IPS DF 6.9 (cell line): ENCODE results near the gene MEIS2.

Experiments used
- DNase-seq: peaks from one replicate; pipeline ENCODE4 v3.0.0-alpha.2; 2013; ENCODE audit warnings: low read depth, low spot score
- H3K27ac ChIP-seq: one replicate; pipeline ENCODE4 v1.5.1; 2013; ENCODE audit warnings: low read length, control low read depth
- H3K27me3 ChIP-seq: 2 replicates; pipeline ENCODE4 v1.6.1; 2013; ENCODE audit warnings: mild to moderate bottlenecking, low read length; ENCODE audit not compliant: control insufficient read depth, insufficient read depth
- H3K36me3 ChIP-seq: 2 replicates; pipeline ENCODE4 v1.6.1; 2013; ENCODE audit warnings: low read length; ENCODE audit not compliant: control insufficient read depth, insufficient read depth
- H3K4me1 ChIP-seq: 2 replicates; pipeline ENCODE4 v1.6.1; 2013; ENCODE audit warnings: low read length; ENCODE audit not compliant: control insufficient read depth, insufficient read depth
- H3K4me3 ChIP-seq: 2 replicates; pipeline ENCODE4 v1.5.1; 2013; ENCODE audit warnings: mild to moderate bottlenecking, low read length
- H3K9me3 ChIP-seq: 2 replicates; pipeline ENCODE4 v1.6.1; 2013; ENCODE audit warnings: low read length, inconsistent platforms; ENCODE audit not compliant: control insufficient read depth, insufficient read depth
- WGBS: extraction: QIAGEN DNeasy Blood & Tissue Kit; methylation state at CpG from one replicate; pipeline ENCODE4 v1.1.7; 2013; ENCODE audit warnings: mixed read lengths, missing lambda C conversion rate; ENCODE audit not compliant: insufficient read length, insufficient coverage; 5-methylcytosine and 5-hydroxymethylcytosine counted together

MEIS2 gene

GRCh38 chr15:37134699-37135131 lies 34.4 kb upstream of the MEIS2 start:
- no peak for DNase-seq
- no CpG with 5 or more reads among the region's 3 CpGs for WGBS
- Histone ChIP-seq H3K9me3 (no peaks in the 10 kb centered on the region), H3K4me1 (peaks cover 2% of the 10 kb centered on the region; the same call in 1 of the 2 replicates), H3K36me3 (no peaks in the 10 kb centered on the region), H3K4me3 (no peak overlapping the region), H3K27me3 (no peaks in the 10 kb centered on the region), H3K27ac (no peak overlapping the region)

GRCh38 chr15:37134244-37134643 lies 33.9 kb upstream of the MEIS2 start:
- WGBS = no CpG with 5 or more reads among the region's 1 CpG
- H3K27me3 ChIP-seq = no peaks in the 10 kb centered on the region
- H3K36me3 ChIP-seq = no peaks in the 10 kb centered on the region
- H3K4me3 ChIP-seq = no peak overlapping the region
- DNase-seq = no peak
- peaks cover 2% of the 10 kb centered on the region; the same call in 1 of the 2 replicates for H3K4me1 ChIP-seq
- no peak overlapping the region for H3K27ac ChIP-seq
- no peaks in the 10 kb centered on the region for H3K9me3 ChIP-seq

- DNase-seq = no peak
- Histone ChIP-seq H3K27me3 (no peaks in the 10 kb centered on the region), H3K36me3 (no peaks in the 10 kb centered on the region), H3K4me1 (peaks cover 2% of the 10 kb centered on the region; the same call in 1 of the 2 replicates), H3K9me3 (no peaks in the 10 kb centered on the region), H3K4me3 (no peak overlapping the region), H3K27ac (no peak overlapping the region)
- no CpG with 5 or more reads among the region's 1 CpG for WGBS
Observed at GRCh38 chr15:37133602-37134001, 33.3 kb upstream of the MEIS2 start.

- Histone ChIP-seq H3K27ac (no peak overlapping the region), H3K4me1 (peaks cover 2% of the 10 kb centered on the region; the same call in 1 of the 2 replicates), H3K27me3 (no peaks in the 10 kb centered on the region), H3K4me3 (no peak overlapping the region), H3K36me3 (no peaks in the 10 kb centered on the region), H3K9me3 (no peaks in the 10 kb centered on the region)
- no peak for DNase-seq
- no CpG with 5 or more reads among the region's 2 CpGs for WGBS
Observed at GRCh38 chr15:37132826-37133417, 32.6 kb upstream of the MEIS2 start.

GRCh38 chr15:37131621-37132020 lies 31.3 kb upstream of the MEIS2 start:
- H3K4me1 ChIP-seq = peaks cover 2% of the 10 kb centered on the region; the same call in 1 of the 2 replicates
- H3K27me3 ChIP-seq = no peaks in the 10 kb centered on the region
- H3K36me3 ChIP-seq = no peaks in the 10 kb centered on the region
- DNase-seq = no peak
- no peak overlapping the region for H3K4me3 ChIP-seq
- no peak overlapping the region for H3K27ac ChIP-seq
- no CpG with 5 or more reads among the region's 2 CpGs for WGBS
- no peaks in the 10 kb centered on the region for H3K9me3 ChIP-seq

- WGBS = no CpG with 5 or more reads among the region's 4 CpGs
- Histone ChIP-seq H3K4me3 (no peak overlapping the region), H3K36me3 (no peaks in the 10 kb centered on the region), H3K27me3 (no peaks in the 10 kb centered on the region), H3K4me1 (peaks cover under 1% of the 10 kb centered on the region; the same call in 1 of the 2 replicates), H3K9me3 (no peaks in the 10 kb centered on the region), H3K27ac (no peak overlapping the region)
- DNase-seq = no peak
Observed at GRCh38 chr15:37130356-37130755, 30.0 kb upstream of the MEIS2 start.

GRCh38 chr15:37125143-37125542 lies 24.8 kb upstream of the MEIS2 start:
- Histone ChIP-seq H3K4me1 (no peaks in the 10 kb centered on the region), H3K27me3 (no peaks in the 10 kb centered on the region), H3K4me3 (no peak overlapping the region), H3K36me3 (no peaks in the 10 kb centered on the region), H3K9me3 (no peaks in the 10 kb centered on the region), H3K27ac (no peak overlapping the region)
- DNase-seq = no peak
- WGBS = no CpG with 5 or more reads among the region's 4 CpGs

GRCh38 chr15:37124331-37124730 lies 24.0 kb upstream of the MEIS2 start:
- Histone ChIP-seq H3K27me3 (no peaks in the 10 kb centered on the region), H3K4me3 (no peak overlapping the region), H3K9me3 (no peaks in the 10 kb centered on the region)

GRCh38 chr15:37122703-37123102 lies 22.4 kb upstream of the MEIS2 start:
- no peak overlapping the region for H3K27ac ChIP-seq
- no peaks in the 10 kb centered on the region for H3K9me3 ChIP-seq
- DNase-seq = no peak
- H3K27me3 ChIP-seq = no peaks in the 10 kb centered on the region
- no peaks in the 10 kb centered on the region for H3K4me1 ChIP-seq
- WGBS = no CpG with 5 or more reads among the region's 1 CpG
- no peak overlapping the region for H3K4me3 ChIP-seq
- no peaks in the 10 kb centered on the region for H3K36me3 ChIP-seq

More at GRCh38 chr15:37124331-37124730, 24.0 kb upstream of the MEIS2 start:
- no peak for DNase-seq
- H3K27ac ChIP-seq = no peak overlapping the region
- H3K4me1 ChIP-seq = no peaks in the 10 kb centered on the region
- no peaks in the 10 kb centered on the region for H3K36me3 ChIP-seq

GRCh38 chr15:37121492-37121891 lies 21.1 kb upstream of the MEIS2 start:
- H3K27ac ChIP-seq = no peak overlapping the region
- no CpG with 5 or more reads among the region's 1 CpG for WGBS
- no peaks in the 10 kb centered on the region for H3K27me3 ChIP-seq
- H3K4me1 ChIP-seq = no peaks in the 10 kb centered on the region
- H3K4me3 ChIP-seq = no peak overlapping the region
- no peaks in the 10 kb centered on the region for H3K36me3 ChIP-seq
- H3K9me3 ChIP-seq = no peaks in the 10 kb centered on the region
- no peak for DNase-seq

- Histone ChIP-seq H3K4me3 (no peak overlapping the region), H3K9me3 (no peaks in the 10 kb centered on the region), H3K27ac (no peak overlapping the region), H3K4me1 (peaks cover 3% of the 10 kb centered on the region; the same call in 1 of the 2 replicates), H3K36me3 (no peaks in the 10 kb centered on the region), H3K27me3 (peaks cover 10% of the 10 kb centered on the region)
- DNase-seq = no peak
- WGBS = no CpG with 5 or more reads among the region's 1 CpG
Observed at GRCh38 chr15:37117030-37117429, 16.7 kb upstream of the MEIS2 start.
